Activated CD4-positive, alpha-beta T cell treated with anti-CD3 and anti-CD28 coated beads, Interleukin-2, amount 10 ng/mL, durations not matched to agents 7 days and 5 days (primary cell): ENCODE results near the gene IL17RC. TPM values are rescaled to one million over a fixed set of nuclear protein-coding genes. Genes with fewer than 3 reads are reported as not detected.

Experiments used
- CTCF ChIA-PET: fragments of 350-600 bp; sonication (Branson Sonifier 250); formaldehyde crosslinking; loops from one replicate; lab custom pipeline; 2021; ENCODE audit warnings: antibody characterized with exemption; lab: Charles Lee
- POLR2A ChIA-PET: fragments of 350-600 bp; sonication (Branson Sonifier 250); formaldehyde crosslinking; loops from one replicate; lab custom pipeline; 2021; ENCODE audit warnings: antibody characterized with exemption; lab: Charles Lee
- DNase-seq: peaks from one replicate; pipeline ENCODE4 v3.0.0-alpha.2; 2020
- H3K27ac Mint-ChIP-seq: one replicate; pipeline ENCODE4 v1.8.0; 2021; ENCODE audit warnings: mild to moderate bottlenecking, moderate library complexity, mixed read lengths
- H3K27me3 Mint-ChIP-seq: one replicate; pipeline ENCODE4 v1.8.0; 2021; ENCODE audit warnings: mixed read lengths
- H3K36me3 Mint-ChIP-seq: one replicate; pipeline ENCODE4 v1.8.0; 2021; ENCODE audit warnings: low read depth, mixed read lengths
- H3K4me1 Mint-ChIP-seq: one replicate; pipeline ENCODE4 v1.8.0; 2021; ENCODE audit warnings: mixed read lengths
- H3K4me3 Mint-ChIP-seq: one replicate; pipeline ENCODE4 v1.8.0; 2021; ENCODE audit warnings: mild to moderate bottlenecking, moderate library complexity, mixed read lengths
- H3K9me3 Mint-ChIP-seq: one replicate; pipeline ENCODE4 v1.8.0; 2021; ENCODE audit warnings: mixed read lengths
- total RNA-seq, 2 experiments: library from RNA; stranded (reverse); gene quantifications; one replicate each; pipeline ENCODE4 v1.2.3, GENCODE V29; 2021

IL17RC gene
- total RNA-seq, 2 experiments from 2014 or later = 0.32 to 0.52 TPM

- no peak for DNase-seq
Measured at GRCh38 chr3:9909221-9910013, 7.5 kb upstream of the IL17RC start.

GRCh38 chr3:9911863-9912262 lies 5.0 kb upstream of the IL17RC start:
- CTCF ChIA-PET = interaction anchor here (0.6 to 3.5 kb wide), 5 partner anchors 9 to 23 kb away, joined by 3 to 13 read pairs (median 3); partner anchors contain the start of gene IL17RE

More at GRCh38 chr3:9909221-9910013, 7.5 kb upstream of the IL17RC start:
- Mint-ChIP-seq H3K36me3 (no peaks in the 10 kb centered on the region), H3K27ac (no peak overlapping the region), H3K9me3 (no peaks in the 10 kb centered on the region), H3K4me1 (peaks cover 9% of the 10 kb centered on the region), H3K4me3 (no peak overlapping the region), H3K27me3 (peaks cover 3% of the 10 kb centered on the region)
- ChIA-PET CTCF (interaction anchor here (1.4 to 3.5 kb wide), 2 partner anchors 7 to 117 kb away, joined by 3 to 13 read pairs; partner anchors contain the start of genes ARPC4 and IL17RE), POLR2A (interaction anchor here (0.5 kb wide), 1 partner anchor 18 kb away, joined by 13 read pairs; no protein-coding TSS in a partner anchor)

GRCh38 chr3:9912294-9912935 lies 4.5 kb upstream of the IL17RC start:
- H3K9me3 Mint-ChIP-seq = no peaks in the 10 kb centered on the region

More at GRCh38 chr3:9911863-9912262, 5.0 kb upstream of the IL17RC start:
- peaks cover 19% of the 10 kb centered on the region for H3K4me1 Mint-ChIP-seq
- DNase-seq = no peak
- peaks cover 6% of the 10 kb centered on the region for H3K27me3 Mint-ChIP-seq
- no peak overlapping the region for H3K4me3 Mint-ChIP-seq
- H3K9me3 Mint-ChIP-seq = no peaks in the 10 kb centered on the region
- H3K36me3 Mint-ChIP-seq = no peaks in the 10 kb centered on the region
- H3K27ac Mint-ChIP-seq = no peak overlapping the region
- POLR2A ChIA-PET = no interaction called here

GRCh38 chr3:9913601-9914000 lies 3.3 kb upstream of the IL17RC start:
- H3K36me3 Mint-ChIP-seq = no peaks in the 10 kb centered on the region
- H3K27me3 Mint-ChIP-seq = peaks cover 6% of the 10 kb centered on the region
- CTCF ChIA-PET = interaction anchor here (1.3 to 3.7 kb wide), 3 partner anchors 12 to 33 kb away, joined by 3 to 21 read pairs (median 20); no protein-coding TSS in a partner anchor
- POLR2A ChIA-PET = no interaction called here
- H3K4me3 Mint-ChIP-seq = no peak overlapping the region
- H3K27ac Mint-ChIP-seq = no peak overlapping the region
- DNase-seq = no peak
- H3K9me3 Mint-ChIP-seq = no peaks in the 10 kb centered on the region
- H3K4me1 Mint-ChIP-seq = peaks cover 19% of the 10 kb centered on the region

More at GRCh38 chr3:9912294-9912935, 4.5 kb upstream of the IL17RC start:
- DNase-seq = no peak
- Mint-ChIP-seq H3K27me3 (peaks cover 6% of the 10 kb centered on the region), H3K4me1 (peaks cover 19% of the 10 kb centered on the region), H3K27ac (no peak overlapping the region), H3K36me3 (no peaks in the 10 kb centered on the region), H3K4me3 (no peak overlapping the region)
- ChIA-PET POLR2A (no interaction called here), CTCF (interaction anchor here (0.6 to 3.5 kb wide), 7 partner anchors 10 to 110 kb away, joined by 3 to 21 read pairs (median 3); partner anchors contain the start of gene IL17RE)

- CTCF ChIA-PET = interaction anchor here (1.3 to 3.7 kb wide), 3 partner anchors 12 to 33 kb away, joined by 3 to 21 read pairs (median 20); no protein-coding TSS in a partner anchor
- H3K4me3 Mint-ChIP-seq = no peak overlapping the region
Measured at GRCh38 chr3:9914011-9914410, 2.9 kb upstream of the IL17RC start.

GRCh38 chr3:9914559-9915253 lies 2.2 kb upstream of the IL17RC start:
- Mint-ChIP-seq H3K4me3 (peak overlapping the region; percentile 25), H3K4me1 (peaks cover 18% of the 10 kb centered on the region), H3K27ac (no peak overlapping the region)

More at GRCh38 chr3:9914011-9914410, 2.9 kb upstream of the IL17RC start:
- peaks cover 6% of the 10 kb centered on the region for H3K27me3 Mint-ChIP-seq
- DNase-seq = no peak
- H3K9me3 Mint-ChIP-seq = no peaks in the 10 kb centered on the region
- no peaks in the 10 kb centered on the region for H3K36me3 Mint-ChIP-seq
- peaks cover 19% of the 10 kb centered on the region for H3K4me1 Mint-ChIP-seq
- no peak overlapping the region for H3K27ac Mint-ChIP-seq
- POLR2A ChIA-PET = no interaction called here

GRCh38 chr3:9915254-9916141 lies 1.4 kb upstream of the IL17RC start:
- POLR2A ChIA-PET = no interaction called here

More at GRCh38 chr3:9914559-9915253, 2.2 kb upstream of the IL17RC start:
- POLR2A ChIA-PET = no interaction called here
- Mint-ChIP-seq H3K36me3 (no peaks in the 10 kb centered on the region), H3K9me3 (no peaks in the 10 kb centered on the region), H3K27me3 (peaks cover 6% of the 10 kb centered on the region)
- no peak for DNase-seq
- CTCF ChIA-PET = interaction anchor here (2.6 to 3.7 kb wide), 2 partner anchors 11 to 17 kb away, joined by 20 to 21 read pairs; no protein-coding TSS in a partner anchor

GRCh38 chr3:9916346-9916733 lies 558 bp upstream of the IL17RC start:
- DNase-seq = no peak
- peaks cover 16% of the 10 kb centered on the region for H3K4me1 Mint-ChIP-seq
- H3K27me3 Mint-ChIP-seq = peaks cover 6% of the 10 kb centered on the region
- ChIA-PET POLR2A (no interaction called here), CTCF (interaction anchor here (0.5 to 3.7 kb wide), 5 partner anchors 9 to 119 kb away, joined by 3 to 20 read pairs (median 4); partner anchors contain the start of gene CRELD1)
- H3K9me3 Mint-ChIP-seq = no peaks in the 10 kb centered on the region
- H3K36me3 Mint-ChIP-seq = no peaks in the 10 kb centered on the region
- peak overlapping the region; percentile 44 for H3K4me3 Mint-ChIP-seq
- no peak overlapping the region for H3K27ac Mint-ChIP-seq

More at GRCh38 chr3:9915254-9916141, 1.4 kb upstream of the IL17RC start:
- H3K27me3 Mint-ChIP-seq = peaks cover 6% of the 10 kb centered on the region
- peak overlapping the region; percentile 64 for H3K4me3 Mint-ChIP-seq
- H3K9me3 Mint-ChIP-seq = no peaks in the 10 kb centered on the region
- DNase-seq = peak; percentile 16
- H3K36me3 Mint-ChIP-seq = no peaks in the 10 kb centered on the region
- CTCF ChIA-PET = interaction anchor here (0.5 to 3.7 kb wide), 5 partner anchors 10 to 118 kb away, joined by 3 to 21 read pairs (median 19); partner anchors contain the start of gene CRELD1
- no peak overlapping the region for H3K27ac Mint-ChIP-seq
- H3K4me1 Mint-ChIP-seq = peaks cover 16% of the 10 kb centered on the region

- H3K4me3 Mint-ChIP-seq = no peak overlapping the region
- no peaks in the 10 kb centered on the region for H3K36me3 Mint-ChIP-seq
- H3K27ac Mint-ChIP-seq = no peak overlapping the region
- ChIA-PET CTCF (interaction anchor here (1.2 to 3.1 kb wide), 2 partner anchors 15 kb away, joined by 3 to 19 read pairs; partner anchors contain the start of genes CRELD1 and IL17RE), POLR2A (no interaction called here)
- H3K27me3 Mint-ChIP-seq = peaks cover 3% of the 10 kb centered on the region
- peaks cover 10% of the 10 kb centered on the region for H3K4me1 Mint-ChIP-seq
- no peak for DNase-seq
- no peaks in the 10 kb centered on the region for H3K9me3 Mint-ChIP-seq
Measured at GRCh38 chr3:9917820-9918219, 922 bp downstream of the IL17RC start.

- no peak for DNase-seq
- peaks cover 10% of the 10 kb centered on the region for H3K4me1 Mint-ChIP-seq
- CTCF ChIA-PET = interaction anchor here (3.1 kb wide), 1 partner anchor 15 kb away, joined by 19 read pairs; the partner anchor contains the start of gene CRELD1
- peaks cover 3% of the 10 kb centered on the region for H3K27me3 Mint-ChIP-seq
- POLR2A ChIA-PET = no interaction called here
- no peaks in the 10 kb centered on the region for H3K9me3 Mint-ChIP-seq
- no peaks in the 10 kb centered on the region for H3K36me3 Mint-ChIP-seq
- H3K4me3 Mint-ChIP-seq = no peak overlapping the region
- no peak overlapping the region for H3K27ac Mint-ChIP-seq
Measured at GRCh38 chr3:9918261-9919038, 1.6 kb downstream of the IL17RC start.

GRCh38 chr3:9928158-9928557 lies 11.3 kb downstream of the IL17RC start:
- DNase-seq = no peak
- Mint-ChIP-seq H3K9me3 (no peaks in the 10 kb centered on the region), H3K27me3 (peaks cover 4% of the 10 kb centered on the region), H3K4me1 (peaks cover 15% of the 10 kb centered on the region), H3K36me3 (no peaks in the 10 kb centered on the region), H3K27ac (no peak overlapping the region), H3K4me3 (no peak overlapping the region)
- ChIA-PET POLR2A (no interaction called here), CTCF (no interaction called here)
